HCT116 (cell line): ENCODE measurements around the gene GUCA2A.

Source experiments
- EZH2 ChIP-seq: fragments of 200-600 bp; sonication (generic); IDR thresholded peaks from 2 replicates; pipeline ENCODE4 v1.6.1; 2017; ENCODE audit warnings: antibody characterized with exemption, mixed run types
- POLR2AphosphoS5 ChIP-seq: IDR thresholded peaks from 2 replicates; pipeline ENCODE4 v1.6.1; 2011; ENCODE audit warnings: mild to moderate bottlenecking, low read depth, low read length, moderate library complexity

- TF ChIP-seq EZH2 (no peak), POLR2AphosphoS5 (no peak)
Observed at GRCh38 chr1:42141978-42142377, 22.6 kb downstream of the GUCA2A start.
